GM21786 (cell line): Measurements from ENCODE around the gene PDZD2.
A peak's percentile ranks its signal among the peaks of the same experiment; 100 is the strongest.
"Not testable (repeated sequence)": the region's sequence is repeated elsewhere in the genome, so short reads cannot be mapped to it uniquely, and the experiment has no call there.

Experiments used
- ATAC-seq: cut with Tn5 transposase; IDR thresholded peaks from one replicate; pipeline ENCODE4 v1.9.1; 2021; ENCODE audit not compliant: unreplicated experiment

The PDZD2 gene

DNA sequence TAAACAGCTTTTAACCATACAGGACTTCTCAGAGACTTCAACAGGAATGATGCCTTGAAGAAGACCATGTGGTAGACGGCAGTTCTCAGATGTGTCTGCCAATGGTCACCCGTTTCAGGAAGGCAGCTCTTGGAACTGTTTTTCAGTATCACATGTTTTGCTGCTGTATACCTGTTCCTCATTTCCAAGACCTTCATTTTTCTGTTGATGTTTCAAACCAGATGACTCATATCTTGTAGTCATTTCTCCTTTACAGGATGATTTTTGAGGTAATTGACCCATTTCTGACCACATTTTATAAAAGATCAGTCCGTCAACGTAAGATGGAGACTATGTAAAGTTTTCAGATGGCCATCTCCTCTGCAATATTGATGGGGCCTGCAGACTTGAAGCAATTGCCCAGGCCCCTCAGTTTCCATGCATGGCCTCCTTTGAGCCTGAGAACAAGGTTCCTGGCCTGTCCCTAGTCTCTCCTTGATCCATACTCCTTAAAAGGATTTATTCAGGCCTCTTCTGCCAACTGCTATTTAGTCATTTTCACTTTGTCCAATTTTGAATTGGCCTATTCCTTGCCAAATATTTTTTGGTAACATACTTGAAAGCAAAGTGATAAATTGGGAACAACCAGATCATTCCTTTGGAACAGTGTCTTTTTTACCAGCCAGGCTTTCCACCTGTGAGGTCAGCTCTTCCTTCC lies 128.6 kb downstream of the PDZD2 start:
- ATAC-seq, result no peak

DNA sequence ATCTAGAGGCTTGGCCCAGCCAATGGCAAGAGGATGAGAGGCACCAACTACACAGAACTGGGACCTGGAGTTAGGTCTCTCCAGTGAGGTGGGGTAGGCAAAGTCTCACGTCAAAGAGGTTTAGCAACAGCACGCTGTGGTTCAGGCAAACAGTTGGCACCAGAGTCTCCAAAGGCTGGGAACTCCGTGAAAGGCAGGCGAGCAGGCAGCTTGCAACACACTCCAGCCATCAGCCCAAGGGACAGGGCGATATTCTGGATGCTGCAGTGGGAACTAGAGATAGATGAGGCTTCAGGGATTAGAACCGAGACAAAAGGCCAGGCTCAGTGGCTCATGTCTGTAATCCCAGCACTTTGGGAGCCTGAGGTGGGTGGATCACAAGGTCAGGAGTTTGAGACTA lies 129.1 kb downstream of the PDZD2 start:
- no peak for ATAC-seq

DNA sequence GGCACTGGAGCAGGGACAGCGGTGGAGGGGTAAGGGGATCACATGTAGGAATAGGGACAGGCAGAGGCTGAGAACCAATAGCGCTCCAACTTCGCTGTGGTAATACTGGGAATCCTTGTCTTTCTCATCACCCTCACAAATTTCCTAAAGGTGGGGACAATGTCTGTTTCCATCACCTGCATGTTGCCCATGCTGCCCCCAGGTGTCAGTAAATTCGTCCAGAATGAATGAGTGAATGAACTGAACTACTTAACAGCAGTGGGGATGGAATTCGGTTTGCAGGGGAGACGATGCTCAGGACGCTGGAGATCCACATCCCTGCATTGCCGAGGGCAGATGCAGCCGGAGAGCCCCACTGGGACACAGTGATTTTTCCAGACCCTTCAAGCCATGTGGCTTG lies 129.9 kb downstream of the PDZD2 start:
- no peak for ATAC-seq

DNA sequence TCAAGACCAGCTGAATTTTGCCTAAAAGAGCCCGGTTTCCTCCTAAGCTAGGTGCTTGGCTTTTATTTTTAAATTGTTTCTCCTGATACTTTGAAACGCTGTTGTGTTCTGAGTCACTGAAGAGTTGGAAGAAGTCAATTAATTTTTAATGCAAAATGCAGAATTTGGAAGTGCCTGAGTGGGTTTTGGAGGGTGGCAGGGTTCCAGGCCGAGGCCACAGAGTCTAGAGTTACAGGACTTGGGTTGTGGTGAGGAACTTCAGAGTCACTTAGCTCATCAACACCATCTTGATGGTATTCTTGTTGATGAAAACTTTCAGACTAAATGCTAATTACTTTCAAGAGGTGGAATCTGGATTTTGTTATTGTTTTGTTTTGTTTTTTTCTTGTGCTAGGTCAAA lies 130.6 kb downstream of the PDZD2 start:
- ATAC-seq, result no peak

DNA sequence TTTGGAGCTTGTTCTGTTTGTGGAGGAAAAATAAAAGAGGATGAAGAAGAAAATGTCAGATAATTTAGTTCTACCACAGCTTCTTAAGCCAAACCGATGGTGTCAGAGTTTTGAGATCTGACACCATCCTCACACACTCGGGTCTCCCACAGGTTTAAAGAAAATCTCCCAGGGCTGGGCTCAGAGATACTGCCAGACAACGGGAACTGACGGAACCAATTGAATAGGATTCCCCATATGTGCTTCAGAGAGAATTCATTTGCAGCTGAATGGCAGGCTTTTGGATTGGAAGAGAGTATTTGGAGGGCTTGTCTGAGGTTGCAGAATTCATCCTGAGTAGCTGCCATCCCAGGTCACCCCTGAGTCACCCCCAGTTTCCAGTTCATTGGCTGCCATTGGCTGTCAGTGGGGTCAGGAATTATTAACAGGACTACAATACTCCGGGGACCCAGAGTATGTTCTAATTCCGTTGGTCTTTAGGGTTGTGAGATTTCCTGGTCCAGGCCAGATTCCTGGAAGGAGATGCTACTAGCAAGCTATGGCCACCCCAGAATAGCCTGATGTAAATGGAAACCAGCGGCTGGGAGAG lies 131.3 kb downstream of the PDZD2 start:
- ATAC-seq, result no peak

DNA sequence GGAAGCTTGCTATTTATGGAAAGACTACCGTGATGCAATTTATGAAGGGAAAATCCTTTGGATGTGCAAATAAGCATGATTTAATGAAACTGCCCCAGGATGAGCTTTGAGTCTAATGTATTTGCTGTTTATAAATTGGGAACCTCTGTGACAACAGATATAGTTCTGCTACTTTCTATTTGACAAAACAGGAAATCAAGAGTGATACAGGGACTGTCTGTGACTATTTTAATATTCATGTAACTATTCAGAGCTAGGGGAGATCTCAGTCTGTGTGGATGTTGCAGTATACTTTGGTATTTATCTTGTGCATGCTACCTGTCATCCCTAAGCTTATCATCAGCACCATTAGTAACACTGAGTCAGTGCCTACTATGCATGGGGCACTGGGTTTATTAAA lies 132.1 kb downstream of the PDZD2 start:
- ATAC-seq, result peak; percentile 86

DNA sequence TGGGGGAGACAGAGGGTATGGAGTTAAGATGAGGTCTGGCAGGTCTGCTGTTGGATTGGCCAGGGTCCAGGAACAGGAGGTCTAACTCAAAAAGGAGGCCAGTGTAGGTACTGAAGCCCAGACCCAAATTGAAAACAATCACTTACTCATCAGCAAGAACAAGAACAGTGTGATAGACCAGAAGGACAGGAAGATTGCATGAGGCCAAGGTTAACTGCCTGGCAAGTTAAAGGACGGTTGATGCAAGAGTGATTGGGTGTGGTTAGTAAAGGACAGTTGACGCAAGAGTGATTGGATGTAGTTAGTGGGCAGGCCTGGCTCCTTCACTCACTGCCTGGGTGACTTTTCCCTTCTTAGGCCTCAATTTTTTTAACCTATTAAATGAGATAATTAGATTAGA lies 132.6 kb downstream of the PDZD2 start:
- peak; percentile 21 for ATAC-seq

DNA sequence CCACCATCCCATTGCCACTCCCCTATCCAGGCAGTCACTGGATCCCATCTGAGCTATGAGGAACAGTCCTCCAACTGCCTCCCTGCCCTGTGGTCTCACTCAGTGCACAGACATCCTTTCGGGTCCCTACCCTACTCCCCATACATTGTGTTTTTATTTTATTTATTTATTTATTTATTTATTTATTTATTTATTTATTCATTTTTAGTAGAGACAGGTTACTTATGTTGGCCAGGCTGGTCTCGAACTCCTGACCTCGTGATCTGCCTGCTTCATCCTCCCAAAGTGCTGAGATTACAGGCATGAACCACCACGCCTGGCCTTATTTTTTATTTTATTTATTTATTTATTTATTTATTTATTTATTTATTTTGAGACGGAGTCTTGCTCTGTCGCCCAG lies 137.4 kb downstream of the PDZD2 start:
- not testable (repeated sequence) for ATAC-seq

DNA sequence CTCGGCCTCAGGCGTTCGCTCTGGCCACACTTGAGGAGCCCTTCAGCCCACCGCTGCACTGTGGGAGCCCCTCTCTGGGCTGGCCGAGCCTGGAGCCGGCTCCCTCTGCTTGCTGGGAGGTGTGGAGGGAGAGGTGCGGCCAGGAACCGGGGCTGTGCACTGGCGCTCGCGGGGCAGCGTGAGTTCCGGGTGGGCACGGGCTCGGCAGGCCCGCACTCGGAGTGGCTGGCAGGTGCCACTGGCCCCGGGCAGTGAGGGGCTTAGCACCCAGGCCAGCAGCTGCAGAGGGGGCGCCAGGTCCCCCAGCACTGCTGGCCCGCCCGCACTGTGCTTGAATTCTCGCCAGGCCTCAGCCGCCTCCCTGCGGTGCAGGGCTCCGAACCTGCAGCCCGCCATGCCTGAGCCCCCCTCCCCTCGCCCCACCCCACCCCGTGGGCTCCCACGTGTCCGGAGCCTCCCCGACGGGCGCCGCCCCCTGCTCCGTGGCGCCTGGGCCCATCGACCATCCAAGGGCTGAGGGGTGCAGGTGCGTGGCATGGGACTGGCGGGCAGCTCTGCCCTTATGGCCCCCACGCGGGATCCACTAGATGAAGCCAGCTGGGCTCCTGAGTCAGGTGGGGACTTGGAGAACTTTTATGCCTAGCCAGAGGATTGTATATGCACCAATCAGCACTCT lies 138.2 kb downstream of the PDZD2 start:
- no peak for ATAC-seq

DNA sequence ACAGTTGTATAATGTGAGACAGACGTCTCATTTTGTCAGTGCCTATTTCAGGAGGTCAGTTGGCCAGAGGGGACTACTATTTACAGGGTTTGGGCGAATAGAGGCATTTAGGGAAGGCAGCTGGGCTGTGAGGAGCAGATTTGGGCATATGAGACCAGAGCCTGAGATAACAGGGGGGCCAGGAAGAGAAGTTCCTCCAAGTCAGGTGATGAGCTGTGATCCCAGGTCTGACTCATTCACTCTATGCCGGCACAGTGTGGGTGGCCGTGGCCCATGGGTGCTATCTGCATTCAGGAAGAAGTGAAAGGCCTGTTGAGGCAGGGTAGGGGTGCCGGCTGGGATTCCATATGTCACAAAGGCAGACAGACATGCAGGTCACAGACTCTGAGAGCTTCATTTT lies 142.8 kb downstream of the PDZD2 start:
- ATAC-seq, result no peak

DNA sequence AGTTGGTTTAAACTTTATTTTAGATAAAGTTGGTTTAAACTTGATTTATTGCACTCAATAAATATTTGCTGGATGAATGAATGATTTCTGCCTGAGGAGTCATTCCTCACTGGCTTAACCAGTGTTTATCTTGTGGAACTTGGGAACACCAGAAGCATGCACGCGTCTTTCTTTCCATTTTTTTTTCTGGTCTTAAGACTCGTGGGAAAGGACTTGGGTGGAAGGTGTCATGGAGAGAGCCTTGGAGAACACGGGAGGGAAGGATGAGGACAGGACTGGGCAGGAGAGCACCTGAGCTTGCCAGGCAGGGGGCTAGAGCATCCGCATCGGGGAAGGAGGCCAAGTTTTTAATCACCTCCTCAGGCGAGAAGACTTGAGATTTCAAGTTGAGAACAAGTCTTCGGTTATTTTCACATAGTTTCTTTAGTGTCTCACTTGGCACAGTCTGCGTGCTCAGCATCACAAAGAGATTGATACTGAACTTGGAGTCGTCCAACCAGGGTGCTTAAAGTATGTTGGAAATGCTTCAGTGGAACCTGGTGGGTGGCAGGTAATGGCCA lies 144.2 kb downstream of the PDZD2 start:
- ATAC-seq, result no peak

DNA sequence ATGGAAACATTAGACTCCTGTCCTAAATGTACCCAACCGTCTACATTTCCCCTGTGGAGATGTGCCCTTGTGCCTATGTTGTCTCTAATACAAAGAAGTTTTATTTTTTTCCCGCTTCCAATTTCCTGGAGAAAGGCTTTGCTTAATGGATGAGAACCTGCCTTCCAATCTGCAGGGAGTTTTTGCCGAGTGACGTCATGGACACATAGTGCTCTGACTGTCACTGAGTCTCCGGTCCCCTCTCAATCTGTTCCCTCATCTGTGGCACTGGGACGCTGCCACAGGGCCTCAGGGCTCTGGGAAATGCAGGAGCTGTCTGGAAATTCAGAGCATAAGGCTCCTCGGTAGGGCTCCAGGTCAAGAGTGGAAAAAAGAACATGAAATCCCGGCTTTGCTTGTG lies 144.8 kb downstream of the PDZD2 start:
- ATAC-seq, result no peak

DNA sequence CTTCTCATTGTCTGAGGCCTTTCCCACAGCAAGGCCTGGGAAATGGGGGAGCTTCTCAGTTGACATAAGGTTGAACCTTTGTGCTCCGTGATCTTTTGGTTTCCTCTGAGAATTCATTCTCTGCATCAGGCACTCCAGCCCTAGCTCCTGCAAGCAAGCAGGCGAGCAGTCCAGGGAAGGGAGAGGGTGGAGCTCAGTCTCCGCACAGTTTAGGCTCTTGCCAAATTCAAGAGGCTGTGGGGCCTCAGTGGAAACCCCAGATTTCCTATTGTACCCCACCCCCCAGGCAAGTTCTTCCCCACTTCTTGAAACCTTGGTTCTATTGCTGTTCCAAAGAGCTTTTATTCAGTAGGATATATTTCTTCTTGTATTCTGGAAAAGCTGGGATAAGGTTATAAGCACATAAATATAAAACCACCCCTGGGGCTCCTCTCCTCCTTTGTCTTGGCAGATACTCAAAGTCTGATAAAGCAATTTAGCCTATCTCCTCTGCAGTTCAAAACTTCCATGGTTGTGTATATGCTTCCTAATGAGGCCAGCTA lies 147.2 kb downstream of the PDZD2 start:
- ATAC-seq, result no peak

DNA sequence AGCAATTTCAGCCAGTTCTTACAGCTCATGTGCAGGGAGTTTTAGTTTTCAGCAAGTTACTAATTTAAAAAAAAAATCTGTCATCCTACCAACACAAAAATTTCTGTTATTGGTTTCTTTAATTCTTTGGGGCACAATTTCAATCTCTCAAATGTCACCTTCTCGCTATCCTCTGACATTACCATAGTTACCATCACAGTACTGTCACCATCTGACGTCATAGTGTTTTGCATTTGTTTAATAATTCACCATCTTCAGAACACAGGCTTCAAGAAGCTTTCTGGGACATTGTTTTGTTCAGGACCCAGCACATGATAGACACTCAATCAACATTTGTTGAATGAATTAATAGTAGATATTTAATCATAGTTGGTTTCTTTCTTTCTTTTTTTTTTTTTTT lies 155.1 kb downstream of the PDZD2 start:
- ATAC-seq, result no peak

DNA sequence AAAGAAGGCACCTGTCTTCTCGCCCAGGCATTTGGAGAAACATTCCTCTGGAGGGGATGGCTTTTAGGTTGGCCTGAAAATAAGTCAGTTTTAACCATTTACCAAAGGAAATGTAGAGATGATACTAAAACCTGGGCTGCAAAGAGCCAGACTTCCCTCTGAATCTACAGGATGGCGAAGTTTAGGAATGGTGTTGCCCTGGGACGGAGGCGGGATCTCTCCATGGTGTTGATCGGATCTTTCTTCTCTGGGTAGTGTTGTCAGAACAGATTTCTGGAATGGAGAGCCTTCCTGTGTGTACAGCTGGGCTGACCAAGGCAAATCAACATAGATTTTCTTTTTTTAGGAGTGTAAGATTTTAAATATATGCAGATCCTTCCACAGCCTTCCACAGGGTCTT lies 159.2 kb downstream of the PDZD2 start:
- no peak for ATAC-seq

DNA sequence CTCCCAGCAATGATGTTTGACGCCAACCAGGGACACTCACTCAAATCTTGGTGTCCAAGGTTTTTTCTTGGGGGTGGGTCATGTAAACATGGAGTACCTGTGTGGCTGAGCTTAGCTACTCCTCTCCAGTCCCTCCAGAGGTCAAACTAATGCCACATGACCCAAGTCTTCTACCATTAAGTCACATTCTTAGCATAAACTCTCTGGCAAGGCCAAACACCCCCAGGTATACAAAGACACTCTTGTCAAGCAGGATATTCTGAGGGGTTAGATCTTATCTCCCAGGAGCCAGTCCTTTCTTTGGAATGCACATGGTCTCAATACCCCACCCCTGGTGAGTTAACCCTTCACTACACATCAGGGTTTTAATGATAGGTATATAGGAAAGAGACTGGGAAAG lies 161.4 kb downstream of the PDZD2 start:
- ATAC-seq, result no peak

DNA sequence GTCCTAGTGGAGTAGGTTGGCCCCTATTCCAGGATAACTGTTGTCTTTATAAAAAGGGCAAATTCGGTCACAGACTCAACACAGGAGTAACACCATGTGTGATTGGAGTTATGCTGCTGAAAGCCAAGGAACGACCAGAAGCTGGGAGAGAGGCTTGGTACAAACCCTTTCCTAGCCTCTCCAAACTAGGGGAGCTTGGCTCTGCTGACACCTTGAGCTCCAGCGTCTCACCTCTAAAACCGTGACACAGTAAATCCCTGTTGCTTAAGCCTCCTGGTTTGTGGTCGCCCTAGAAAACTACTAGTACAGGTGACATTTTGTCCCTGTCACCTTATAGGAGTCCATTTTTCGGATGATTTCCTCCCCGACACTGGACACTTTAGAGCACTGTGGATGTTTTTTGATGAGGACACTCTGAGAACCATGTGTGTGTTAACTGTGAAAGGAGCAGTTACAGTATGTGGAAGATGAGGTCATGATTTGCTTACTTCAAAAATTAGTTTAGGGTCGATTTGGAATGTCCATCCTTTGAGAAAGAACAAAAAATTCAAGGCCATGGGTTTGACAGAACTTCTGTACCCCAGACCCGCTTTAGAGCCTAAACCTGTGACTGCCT lies 167.0 kb downstream of the PDZD2 start:
- no peak for ATAC-seq

DNA sequence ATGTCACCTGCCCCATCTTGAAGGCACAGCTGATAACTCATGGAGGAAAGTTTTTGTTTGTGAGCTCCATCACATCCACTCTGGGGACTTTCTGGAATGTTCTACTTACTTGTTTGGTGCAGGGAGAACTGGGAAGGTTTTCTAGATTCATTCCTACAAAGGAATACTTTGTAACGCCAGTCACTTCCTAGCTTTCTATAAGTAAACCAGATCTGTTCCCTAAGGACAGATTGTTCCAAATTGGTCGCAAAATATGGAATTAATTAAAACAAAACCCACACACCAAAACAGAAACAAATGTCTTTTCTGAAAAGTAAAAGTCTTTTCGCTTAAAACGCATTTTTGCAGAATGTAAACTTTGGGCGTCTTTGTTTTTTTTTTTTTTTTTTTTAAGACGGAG lies 167.6 kb downstream of the PDZD2 start:
- no peak for ATAC-seq

DNA sequence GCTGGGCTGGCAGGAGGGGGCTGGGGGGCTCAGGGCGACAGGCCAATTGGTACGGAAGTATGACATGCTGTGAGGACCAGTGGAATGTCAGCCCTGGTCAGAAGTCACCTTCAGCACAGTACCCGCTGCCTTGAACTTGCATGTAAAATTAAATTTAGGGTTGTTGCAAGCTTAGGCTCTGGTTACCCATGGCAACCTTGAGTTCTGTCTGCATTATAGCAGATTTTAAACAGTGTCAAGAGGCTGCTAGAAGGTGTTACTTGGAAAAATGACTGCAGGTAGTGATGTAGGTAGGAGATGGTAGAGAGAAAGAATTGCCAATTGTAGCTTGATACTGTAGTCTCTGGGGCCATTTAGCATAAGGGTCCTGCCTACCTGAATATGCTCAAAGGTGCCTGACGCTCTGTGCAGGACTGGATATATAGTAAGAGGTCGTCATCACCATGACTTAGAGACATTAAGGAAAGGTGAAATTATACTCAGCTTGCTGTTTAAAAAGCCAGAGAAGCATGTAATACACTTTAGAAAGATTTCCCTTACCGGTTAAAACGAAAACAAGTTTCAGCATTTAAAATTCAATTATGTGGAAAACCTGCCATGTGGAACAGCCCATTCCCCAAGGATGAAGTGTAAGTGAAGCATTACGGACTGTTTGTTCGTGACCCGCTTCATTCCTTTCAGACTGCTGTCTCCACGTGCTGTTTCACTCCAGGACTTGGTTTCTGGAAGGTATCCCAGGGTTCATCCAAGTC lies 169.0 kb downstream of the PDZD2 start:
- ATAC-seq, result no peak

DNA sequence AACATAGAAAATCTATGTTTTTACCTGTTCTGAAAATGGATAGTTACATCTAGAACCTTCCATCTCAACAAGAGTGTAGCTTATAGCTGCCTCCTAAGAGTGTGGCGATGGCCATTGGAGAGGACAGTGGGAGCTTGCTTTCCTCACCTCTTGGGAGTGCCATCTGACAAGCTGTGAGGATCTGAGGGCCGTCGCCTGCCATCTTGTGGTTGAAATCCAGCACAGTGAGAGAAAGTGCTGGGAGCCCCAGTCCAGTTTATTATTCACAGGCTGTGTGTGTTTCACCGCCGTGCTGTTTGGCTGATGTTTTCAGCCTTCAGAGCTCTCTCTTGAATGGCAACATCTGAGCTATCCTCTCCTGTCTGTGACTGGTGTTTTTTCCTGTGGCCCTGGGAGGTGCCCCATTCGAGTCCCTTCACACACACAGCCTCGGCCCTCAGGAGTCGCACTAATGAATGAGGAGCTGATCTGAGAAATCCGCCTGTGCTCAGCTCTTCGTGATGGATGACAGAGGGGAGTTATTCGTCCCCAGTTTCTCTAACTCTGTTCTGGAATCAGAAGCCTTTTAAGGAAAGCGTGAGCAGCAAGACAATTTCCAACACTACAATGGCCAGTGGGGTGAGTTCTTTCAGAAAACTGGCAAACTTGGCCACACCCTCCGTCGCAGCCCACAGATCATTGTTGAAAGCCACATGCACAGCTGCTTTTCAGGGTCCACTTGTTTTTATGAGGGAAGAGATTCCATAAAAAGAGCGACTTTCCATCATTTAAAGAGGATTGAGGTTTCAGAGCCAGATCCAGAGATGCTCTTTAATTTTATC lies 170.3 kb downstream of the PDZD2 start:
- no peak for ATAC-seq
